Body of pancreas (tissue), 4 donors: ENCODE measurements around the gene BANF2.

ENCODE experiments used
- POLR2A ChIP-seq, 3 donors: fragments of 450-650 bp; IDR thresholded peaks; one replicate each; pipeline ENCODE4 v1.6.1; 2016; ENCODE audit warnings: antibody characterized with exemption in 3 of 3, mild to moderate bottlenecking in 2 of 3
- TF ChIP-seq, protein P1 (sequence below), 7 experiments: fragments of 450-650 bp in 4 of 7; fragments of 200-600 bp in 3 of 7; sonication (generic) in 3 of 7; IDR thresholded peaks; one replicate each; pipeline ENCODE4 v1.5.1; 2016 to 2019; ENCODE audit warnings: antibody characterized with exemption in 7 of 7

- TF ChIP-seq, protein P1, sequence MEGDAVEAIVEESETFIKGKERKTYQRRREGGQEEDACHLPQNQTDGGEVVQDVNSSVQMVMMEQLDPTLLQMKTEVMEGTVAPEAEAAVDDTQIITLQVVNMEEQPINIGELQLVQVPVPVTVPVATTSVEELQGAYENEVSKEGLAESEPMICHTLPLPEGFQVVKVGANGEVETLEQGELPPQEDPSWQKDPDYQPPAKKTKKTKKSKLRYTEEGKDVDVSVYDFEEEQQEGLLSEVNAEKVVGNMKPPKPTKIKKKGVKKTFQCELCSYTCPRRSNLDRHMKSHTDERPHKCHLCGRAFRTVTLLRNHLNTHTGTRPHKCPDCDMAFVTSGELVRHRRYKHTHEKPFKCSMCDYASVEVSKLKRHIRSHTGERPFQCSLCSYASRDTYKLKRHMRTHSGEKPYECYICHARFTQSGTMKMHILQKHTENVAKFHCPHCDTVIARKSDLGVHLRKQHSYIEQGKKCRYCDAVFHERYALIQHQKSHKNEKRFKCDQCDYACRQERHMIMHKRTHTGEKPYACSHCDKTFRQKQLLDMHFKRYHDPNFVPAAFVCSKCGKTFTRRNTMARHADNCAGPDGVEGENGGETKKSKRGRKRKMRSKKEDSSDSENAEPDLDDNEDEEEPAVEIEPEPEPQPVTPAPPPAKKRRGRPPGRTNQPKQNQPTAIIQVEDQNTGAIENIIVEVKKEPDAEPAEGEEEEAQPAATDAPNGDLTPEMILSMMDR (IDR thresholded peaks at IDR 0.05), result no peak
- TF ChIP-seq POLR2A (IDR thresholded peaks at IDR 0.05), result no peak
These were observed 28.2 kb upstream of the BANF2 start for GRCh38 chr20:17671565-17671964.
